Activated naive CD8-positive, alpha-beta T cell treated with anti-CD3 and anti-CD28 coated beads, Interleukin-2, amount 50 U/mL, for 16 hours (primary cell): Measurements from ENCODE around the gene MUCL3.
"Not testable (repeated sequence)": the region's sequence is repeated elsewhere in the genome, so short reads cannot be mapped to it uniquely, and the experiment has no call there.

Experiments used
- DNase-seq: peaks from one replicate; pipeline ENCODE4 v3.0.0-alpha.2; 2020; ENCODE audit warnings: low read depth, low spot score

The MUCL3 gene

DNA sequence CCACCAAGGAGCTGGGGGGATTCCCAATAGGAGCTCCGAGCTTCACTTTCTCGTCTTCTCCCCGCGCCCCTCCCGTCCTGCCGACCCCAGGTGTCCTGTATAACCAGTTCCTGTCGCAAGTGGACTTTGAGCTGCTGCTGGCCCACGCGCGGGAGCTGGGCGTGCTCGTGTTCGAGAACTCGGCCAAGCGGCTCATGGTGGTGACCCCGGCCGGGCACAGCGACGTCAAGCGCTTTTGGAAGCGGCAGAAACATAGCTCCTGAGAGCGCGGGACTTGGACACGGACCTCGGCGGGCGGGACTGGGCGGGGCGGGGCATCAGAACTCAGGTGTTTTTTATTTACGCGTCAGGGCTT lies 27.1 kb upstream of the MUCL3 start:
- no peak for DNase-seq

DNA sequence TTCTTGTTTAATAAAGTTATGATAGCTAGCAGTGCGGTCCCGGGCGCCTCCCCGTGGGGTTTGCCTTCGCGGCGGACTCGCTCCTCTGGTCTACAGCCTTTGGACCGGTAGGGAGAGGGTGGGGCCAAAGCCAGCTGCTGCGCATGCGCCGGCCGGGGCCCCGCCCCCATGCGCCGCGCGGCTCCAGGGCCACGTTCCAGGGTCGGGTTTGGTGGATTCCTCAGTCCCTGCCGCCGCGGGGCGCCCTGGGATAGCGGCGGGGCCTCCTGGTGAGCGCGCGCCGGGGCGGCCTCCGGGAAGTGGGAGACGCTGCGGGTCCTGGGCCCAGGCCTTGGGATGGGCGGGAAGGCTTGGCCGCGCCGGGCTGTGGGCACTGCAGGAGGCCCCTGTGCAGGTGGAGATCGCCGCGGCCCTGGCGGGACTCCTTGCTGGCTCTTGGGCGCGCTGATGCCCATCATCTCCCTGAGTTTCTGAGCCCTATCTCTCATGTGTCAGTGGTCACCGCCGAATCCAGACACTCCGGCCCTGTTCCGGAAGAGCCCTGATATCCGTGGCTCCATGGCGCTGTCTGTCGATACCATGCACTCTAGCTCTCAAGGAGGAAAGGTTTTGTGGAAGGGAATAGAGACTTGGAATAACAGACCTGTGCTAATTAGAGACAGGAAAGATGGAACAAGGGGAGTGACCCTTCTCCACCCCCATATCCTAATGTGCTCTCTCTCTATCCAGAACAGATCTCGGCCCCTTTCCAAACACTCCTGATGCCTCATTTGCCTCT lies 26.5 kb upstream of the MUCL3 start, which contains the start of gene VARS2:
Gene VARS2 (plus strand): TSS at position 163 of the 778 bp plus-strand sequence. CDS start 599 bp downstream, at position 762.
- DNase-seq = peak; percentile 60

- no peak for DNase-seq
Measured at GRCh38 chr6:30914854-30915590, 25.8 kb upstream of the MUCL3 start.

GRCh38 chr6:30915591-30915946 lies 25.2 kb upstream of the MUCL3 start:
- no peak for DNase-seq

DNA sequence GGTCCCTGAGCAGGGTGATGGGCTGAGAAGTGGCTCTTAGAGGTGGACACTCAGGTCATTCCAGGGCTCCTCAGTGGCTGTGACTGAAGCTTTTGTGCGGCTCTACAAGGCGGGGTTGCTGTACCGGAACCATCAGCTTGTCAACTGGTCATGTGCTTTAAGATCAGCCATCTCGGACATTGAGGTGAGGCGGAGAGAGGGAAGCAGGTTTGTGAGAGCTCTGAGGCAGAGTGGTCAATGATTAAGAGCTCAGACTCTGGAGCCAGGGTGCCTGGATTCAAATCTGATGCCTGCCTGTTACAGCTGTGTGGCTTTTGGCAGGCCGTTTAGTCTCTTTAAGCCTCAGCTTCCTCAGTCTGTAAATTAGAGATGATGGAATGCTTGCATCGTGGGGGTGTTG lies 23.7 kb upstream of the MUCL3 start:
- no peak for DNase-seq

GRCh38 chr6:30917487-30917886 lies 23.3 kb upstream of the MUCL3 start:
- no peak for DNase-seq

GRCh38 chr6:30918670-30919069 lies 22.1 kb upstream of the MUCL3 start:
- DNase-seq = no peak

GRCh38 chr6:30922447-30922852 lies 18.3 kb upstream of the MUCL3 start:
- no peak for DNase-seq

- DNase-seq = not testable (repeated sequence)
Measured at GRCh38 chr6:30924040-30924627, 16.6 kb upstream of the MUCL3 start.

DNA sequence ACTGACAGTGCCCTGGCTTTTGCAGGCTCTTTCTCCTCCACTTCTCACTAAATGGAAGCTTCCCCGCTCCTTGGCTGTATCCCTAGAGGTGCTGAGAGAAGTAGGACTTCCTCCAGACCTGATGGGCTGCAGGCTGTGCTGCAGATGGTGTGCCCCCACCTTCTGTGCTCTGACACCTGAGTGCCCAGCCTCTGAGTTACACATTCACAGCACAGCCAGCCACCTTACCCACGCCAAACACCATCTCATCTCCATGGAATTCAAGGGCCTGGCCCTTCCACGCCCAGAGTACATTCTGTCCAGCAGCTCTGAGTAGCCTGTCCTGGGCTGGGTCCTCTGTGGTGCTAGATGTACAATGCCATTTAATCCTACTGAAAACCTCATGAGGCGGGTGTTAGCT lies 14.1 kb upstream of the MUCL3 start:
- no peak for DNase-seq

GRCh38 chr6:30927080-30927479 lies 13.7 kb upstream of the MUCL3 start:
- not testable (repeated sequence) for DNase-seq

DNA sequence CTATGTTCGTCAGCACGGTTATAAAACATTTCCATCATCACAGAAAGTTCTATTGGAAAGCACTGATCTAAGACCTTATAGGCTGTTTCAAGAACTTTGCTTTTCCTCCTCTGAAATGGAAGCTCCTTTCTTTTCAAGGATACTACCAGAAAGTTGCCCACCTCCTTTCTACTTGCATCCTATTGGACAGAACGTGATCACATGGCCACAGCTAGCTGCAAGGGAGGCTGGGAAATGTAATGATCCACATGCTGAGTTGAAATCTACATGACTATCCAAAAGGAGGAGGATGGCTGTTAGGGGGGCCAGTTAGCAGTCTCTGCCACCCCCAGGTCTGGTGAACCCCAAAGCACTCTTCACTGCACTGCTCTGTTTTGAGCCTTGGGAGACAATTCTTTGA lies 12.1 kb upstream of the MUCL3 start:
- DNase-seq = no peak

GRCh38 chr6:30930506-30930905 lies 10.3 kb upstream of the MUCL3 start:
- DNase-seq = no peak

DNA sequence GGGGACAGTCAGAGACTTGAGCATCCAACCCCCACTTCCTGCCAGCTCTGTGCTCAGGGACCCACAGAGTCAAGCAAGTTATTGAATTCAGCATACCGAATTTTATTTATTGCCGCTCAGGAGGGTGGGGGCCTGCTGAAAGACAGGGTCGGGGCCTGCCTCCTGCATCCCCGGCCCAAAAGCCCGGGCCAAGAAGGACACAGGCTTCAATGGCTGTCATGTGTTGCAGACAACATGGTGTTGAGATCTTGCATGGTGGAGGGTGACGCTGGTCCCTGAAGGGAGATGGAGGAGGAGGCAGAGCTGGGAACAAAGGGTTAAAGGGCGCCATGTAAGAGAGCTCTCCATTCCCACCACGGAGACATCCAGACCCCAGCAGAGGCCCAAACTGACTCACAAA lies 9.5 kb upstream of the MUCL3 start:
- DNase-seq = no peak

DNA sequence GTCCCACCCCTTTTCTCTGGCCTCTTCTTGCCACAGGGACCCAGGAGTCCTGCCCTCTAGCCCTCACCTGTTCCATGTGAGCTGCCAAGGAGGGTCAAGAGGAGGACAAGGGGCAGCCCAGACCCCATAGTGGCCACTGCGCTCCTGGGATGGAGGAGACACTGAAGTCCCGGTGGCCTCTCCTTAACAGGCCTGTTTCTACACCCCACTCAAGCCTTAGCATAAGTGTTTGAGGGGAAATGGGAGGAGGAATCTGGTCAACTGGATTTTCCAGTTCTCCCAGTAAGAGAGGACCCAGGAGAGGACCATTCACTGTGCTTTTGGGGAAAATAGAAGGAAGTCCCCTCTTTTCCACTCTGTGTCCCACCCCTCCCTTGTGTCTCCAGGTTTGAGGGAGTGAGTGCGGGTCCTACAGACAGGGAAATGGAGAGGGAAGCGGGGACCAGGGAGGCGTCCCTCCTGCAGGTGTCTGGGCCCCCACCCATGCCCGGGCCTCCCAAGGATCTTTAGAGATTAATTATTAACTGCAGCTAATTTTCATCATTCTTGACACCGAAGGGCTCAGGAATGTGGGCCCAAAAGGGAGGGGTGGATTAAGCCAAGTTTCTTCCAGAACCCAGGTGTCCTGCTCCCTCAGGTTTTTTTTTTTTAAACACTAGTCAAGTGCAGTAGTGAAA lies 8.7 kb upstream of the MUCL3 start, which contains the start of gene SFTA2:
Gene SFTA2 (minus strand): TSS at position 202 of the 677 bp plus-strand sequence. CDS start 74 bp downstream, at position 128.
- no peak for DNase-seq

- no peak for DNase-seq
Measured at GRCh38 chr6:30932665-30933365, 8.0 kb upstream of the MUCL3 start.

- no peak for DNase-seq
Measured at GRCh38 chr6:30935018-30935417, 5.8 kb upstream of the MUCL3 start.

GRCh38 chr6:30937265-30937664 lies 3.5 kb upstream of the MUCL3 start:
- no peak for DNase-seq

GRCh38 chr6:30938730-30939129 lies 2.0 kb upstream of the MUCL3 start:
- DNase-seq = no peak

GRCh38 chr6:30939473-30939872 lies 1.3 kb upstream of the MUCL3 start:
- no peak for DNase-seq

DNA sequence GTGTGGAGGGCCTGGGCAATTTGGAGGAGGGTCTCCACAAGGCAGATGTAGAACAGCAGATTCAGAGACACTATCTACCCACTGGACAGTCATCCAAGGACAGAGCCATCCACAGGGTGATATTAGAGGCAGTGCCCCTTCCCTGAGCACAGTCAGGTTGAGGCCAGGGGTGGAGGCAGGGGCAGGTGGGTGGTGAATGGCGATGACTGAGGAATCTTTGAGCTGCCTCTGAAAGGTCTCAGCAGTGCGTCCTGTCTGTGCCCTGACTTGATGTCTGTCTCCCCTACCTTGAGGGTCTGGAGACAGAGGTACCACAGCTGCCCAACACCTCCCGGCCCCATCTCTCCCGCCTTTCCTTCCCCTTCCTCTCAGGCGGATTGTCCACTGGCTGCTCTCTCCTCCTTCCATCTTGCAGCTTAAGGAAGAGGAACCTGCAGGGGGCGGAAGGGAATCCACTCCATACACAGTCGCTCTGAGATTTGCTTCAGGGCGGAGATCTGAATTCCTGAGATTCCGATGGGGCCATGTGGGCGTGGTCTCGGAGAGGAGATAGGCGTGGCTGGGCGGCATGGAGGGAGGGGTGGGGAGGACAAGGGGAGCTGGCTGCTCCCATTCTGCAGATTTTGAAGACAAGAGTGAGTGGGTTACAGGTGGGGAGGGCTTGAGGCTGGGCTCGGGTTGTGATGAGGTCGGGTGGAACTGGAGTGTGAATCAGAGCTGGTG lies 1.7 kb downstream of the MUCL3 start:
- DNase-seq = no peak
